ENCODE results near the gene SIL1.

DNA sequence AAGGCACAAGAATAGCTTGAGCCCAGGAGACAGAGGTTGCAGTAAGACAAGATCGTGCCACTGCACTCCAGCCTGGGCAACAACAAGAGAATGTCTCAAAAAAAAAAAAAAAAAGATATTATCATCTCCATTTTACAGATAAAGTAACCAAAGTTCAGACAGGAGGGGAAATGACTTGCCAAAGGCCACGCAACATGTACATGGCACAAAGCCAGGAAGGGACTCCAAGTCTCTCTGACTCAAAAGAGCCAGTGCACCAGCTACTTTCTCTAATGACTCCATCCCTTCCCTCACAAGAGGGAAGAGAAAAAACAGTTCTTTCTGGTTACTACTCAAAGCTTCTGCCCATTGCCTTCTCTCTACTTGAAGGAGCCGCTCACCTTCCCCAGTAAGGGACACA lies 34.1 kb downstream of the SIL1 start:
- no peak for TF ChIP-seq EZH2 (IDR thresholded peaks at IDR 0.05; ENCODE audit: insufficient read depth, poor library complexity, severe bottlenecking)
- no peak for TF ChIP-seq EZH2phosphoT487 (IDR thresholded peaks at IDR 0.05; ENCODE audit: insufficient read depth, low read depth)
